ENCODE results near the gene TNNC2. TPM values are rescaled to one million over a fixed set of nuclear protein-coding genes. Genes with fewer than 3 reads are reported as not detected.

TNNC2 gene
- total and polyA plus RNA-seq, 9 of the 15 experiments (the other 6 are each of a cell fraction or from before 2014, with no cell fraction given): not detected

- TF ChIP-seq ZNF830 (CRISPR knock-in tag; IDR thresholded peaks at IDR 0.05): no peak
- TF ChIP-seq PCBP2 (IDR thresholded peaks at IDR 0.05; ENCODE audit: low read depth, low read length, poor library complexity, severe bottlenecking): no peak
- no peak for TF ChIP-seq SAFB (IDR thresholded peaks at IDR 0.05; ENCODE audit: borderline replicate concordance, low read depth, low read length)
- no peak for TF ChIP-seq SRF (CRISPR knock-in tag; IDR thresholded peaks at IDR 0.05)
- TF ChIP-seq ZNF280B (CRISPR knock-in tag; IDR thresholded peaks at IDR 0.05): no peak
- TF ChIP-seq HMBOX1 (IDR thresholded peaks at IDR 0.05): no peak
- 0 out of 2 replicates have a peak, but pooled peaks have one; percentile 24 for TF ChIP-seq RB1 (IDR thresholded peaks at IDR 0.05; ENCODE audit: low read depth)
- TF ChIP-seq HNRNPL (IDR thresholded peaks at IDR 0.05; ENCODE audit: low read depth, low read length): no peak
- no peak for TF ChIP-seq ZNF778 (CRISPR knock-in tag; IDR thresholded peaks at IDR 0.05)
- TF ChIP-seq HDAC2 (IDR thresholded peaks at IDR 0.05): no peak
- no peak for TF ChIP-seq CAMTA2 (CRISPR knock-in tag; conservative IDR thresholded peaks at IDR 0.05)
- no peak for TF ChIP-seq ZNF57 (CRISPR knock-in tag; IDR thresholded peaks at IDR 0.05)
- no peak for TF ChIP-seq PHTF2 (CRISPR knock-in tag; IDR thresholded peaks at IDR 0.05)
- TF ChIP-seq BACH1 (tag; IDR thresholded peaks at IDR 0.05): no peak
- TF ChIP-seq ZNF766 (CRISPR knock-in tag; conservative IDR thresholded peaks at IDR 0.05): no peak
- peak; percentile 75 for TF ChIP-seq ZFP36 (IDR thresholded peaks at IDR 0.05; ENCODE audit: low read depth, low read length, partially characterized antibody)
- no peak for TF ChIP-seq NFIX (CRISPR knock-in tag; IDR thresholded peaks at IDR 0.05; ENCODE audit: low read depth)
- no peak for TF ChIP-seq ZNF445 (CRISPR knock-in tag; IDR thresholded peaks at IDR 0.05; ENCODE audit: low read depth)
Observed at GRCh38 chr20:45833030-45833882, 6.1 kb upstream of the TNNC2 start, which contains the start of gene SNX21 (continued).

All from K562 (cell line).